WTC11 (cell line): Measurements from ENCODE around the gene CD8A. TPM values are rescaled to one million over a fixed set of nuclear protein-coding genes. Genes with fewer than 3 reads are reported as not detected.

ENCODE experiments used
- ATAC-seq: fragments of 200-7000 bp; cut with Tn5 transposase; 2 replicates; pipeline ENCODE4 v1.10.0; 2021; ENCODE audit warnings: mild to moderate bottlenecking, moderate library complexity
- CTCF ChIA-PET: fragments of 300-600 bp; sonication (Branson Sonifier 250); formaldehyde crosslinking; loops from one replicate; lab custom pipeline; 2021; ENCODE audit warnings: antibody characterized with exemption; lab: Charles Lee
- POLR2A ChIA-PET: fragments of 350-600 bp; sonication (Branson Sonifier 250); formaldehyde crosslinking; loops from one replicate; lab custom pipeline; 2021; ENCODE audit warnings: antibody characterized with exemption; lab: Charles Lee
- DNase-seq: peaks from one replicate; pipeline ENCODE4 v3.0.0; 2021; ENCODE audit warnings: low spot score
- H3K27ac Mint-ChIP-seq: 2 replicates; pipeline ENCODE4 v1.8.0; 2021; ENCODE audit warnings: mixed read lengths
- H3K27me3 Mint-ChIP-seq: 2 replicates; pipeline ENCODE4 v1.8.0; 2021; ENCODE audit warnings: low read depth, mild to moderate bottlenecking, moderate library complexity, mixed read lengths
- H3K36me3 Mint-ChIP-seq: 2 replicates; pipeline ENCODE4 v1.8.0; 2021; ENCODE audit warnings: mixed read lengths
- H3K4me1 Mint-ChIP-seq: 2 replicates; pipeline ENCODE4 v1.8.0; 2022; ENCODE audit warnings: mixed read lengths
- H3K4me3 Mint-ChIP-seq: 2 replicates; pipeline ENCODE4 v1.8.0; 2021; ENCODE audit warnings: mild to moderate bottlenecking, moderate library complexity, mixed read lengths
- H3K9me3 Mint-ChIP-seq: 2 replicates; pipeline ENCODE4 v1.8.0; 2021; ENCODE audit warnings: mixed read lengths
- AR ChIP-seq: fragments of 250-450 bp; sonication (Bioruptor Pico); IDR thresholded peaks from 2 replicates; pipeline ENCODE4 v1.9.0; 2021; ENCODE audit warnings: mild to moderate bottlenecking
- ETV6 ChIP-seq: sonication (generic); formaldehyde crosslinking; IDR thresholded peaks from 2 replicates; pipeline ENCODE4 v1.8.1; 2022; ENCODE audit warnings: mild to moderate bottlenecking, missing genetic modification reagents
- FOXP4 ChIP-seq: sonication (generic); formaldehyde crosslinking; IDR thresholded peaks from 2 replicates; pipeline ENCODE4 v1.8.0; 2022; ENCODE audit warnings: mild to moderate bottlenecking, missing genetic modification reagents
- GRHL2 ChIP-seq: fragments of 250-450 bp; sonication (Bioruptor Pico); IDR thresholded peaks from 2 replicates; pipeline ENCODE4 v1.8.0; 2022; ENCODE audit warnings: mild to moderate bottlenecking, moderate library complexity; ENCODE audit not compliant: insufficient replicate concordance, severe bottlenecking
- JAZF1 ChIP-seq: fragments of 250-450 bp; sonication (Bioruptor Pico); IDR thresholded peaks from 2 replicates; pipeline ENCODE4 v1.9.0; 2021; ENCODE audit warnings: moderate library complexity, mild to moderate bottlenecking, inconsistent platforms
- MYBL2 ChIP-seq: sonication (generic); formaldehyde crosslinking; IDR thresholded peaks from 2 replicates; pipeline ENCODE4 v1.8.1; 2023; ENCODE audit warnings: mild to moderate bottlenecking, moderate library complexity, missing genetic modification reagents
- OVOL2 ChIP-seq: fragments of 250-450 bp; sonication (Bioruptor Pico); IDR thresholded peaks from 2 replicates; pipeline ENCODE4 v1.9.0; 2021; ENCODE audit warnings: mild to moderate bottlenecking, borderline replicate concordance
- RELA ChIP-seq: sonication (generic); formaldehyde crosslinking; IDR thresholded peaks from 2 replicates; pipeline ENCODE4 v1.8.1; 2022; ENCODE audit warnings: missing genetic modification reagents, mild to moderate bottlenecking, borderline replicate concordance
- TEAD4 ChIP-seq: sonication (generic); formaldehyde crosslinking; IDR thresholded peaks from 2 replicates; pipeline ENCODE4 v1.8.0; 2022; ENCODE audit warnings: mild to moderate bottlenecking, missing genetic modification reagents
- TP53 ChIP-seq: sonication (generic); formaldehyde crosslinking; IDR thresholded peaks from 2 replicates; pipeline ENCODE4 v1.8.1; 2023; ENCODE audit warnings: mild to moderate bottlenecking, missing genetic modification reagents
- USF2 ChIP-seq: sonication (generic); formaldehyde crosslinking; IDR thresholded peaks from 2 replicates; pipeline ENCODE4 v1.8.1; 2023; ENCODE audit warnings: mild to moderate bottlenecking, missing genetic modification reagents, moderate library complexity
- ZNF317 ChIP-seq: sonication (generic); formaldehyde crosslinking; IDR thresholded peaks from 2 replicates; pipeline ENCODE4 v1.8.1; 2023; ENCODE audit warnings: low read depth, mild to moderate bottlenecking, moderate library complexity, missing genetic modification reagents, borderline replicate concordance
- total RNA-seq: library from RNA; stranded (reverse); gene quantifications from 3 replicates; pipeline ENCODE4 v1.2.3, GENCODE V29; 2021
- TF ChIP-seq, protein P1 (sequence below): fragments of 250-450 bp; sonication (Bioruptor Pico); IDR thresholded peaks from 2 replicates; pipeline ENCODE4 v1.9.0; 2021; ENCODE audit warnings: mild to moderate bottlenecking, borderline replicate concordance
- TF ChIP-seq, protein P2 (sequence below): sonication (generic); formaldehyde crosslinking; IDR thresholded peaks from 2 replicates; pipeline ENCODE4 v1.8.0; 2022; ENCODE audit warnings: missing genetic modification reagents

CD8A gene
- total RNA-seq, 1 experiment from 2014 or later: 0.44 TPM

GRCh38 chr2:86821842-86822241, 31.1 kb upstream of the CD8A start:
- no peak overlapping the region for H3K27ac Mint-ChIP-seq
- POLR2A ChIA-PET: no interaction called here

GRCh38 chr2:86821306-86821705, 30.6 kb upstream of the CD8A start:
- Mint-ChIP-seq H3K27me3 (no peaks in the 10 kb centered on the region; the same call in 1 of the 2 replicates), H3K36me3 (peaks cover 8% of the 10 kb centered on the region), H3K9me3 (peaks cover 23% of the 10 kb centered on the region), H3K27ac (no peak overlapping the region), H3K4me3 (no peak overlapping the region), H3K4me1 (no peaks in the 10 kb centered on the region)
- ChIA-PET CTCF (no interaction called here), POLR2A (no interaction called here)
- ATAC-seq: peak; percentile 48; the same call in 1 of the 2 replicates
- TF ChIP-seq, protein P1, sequence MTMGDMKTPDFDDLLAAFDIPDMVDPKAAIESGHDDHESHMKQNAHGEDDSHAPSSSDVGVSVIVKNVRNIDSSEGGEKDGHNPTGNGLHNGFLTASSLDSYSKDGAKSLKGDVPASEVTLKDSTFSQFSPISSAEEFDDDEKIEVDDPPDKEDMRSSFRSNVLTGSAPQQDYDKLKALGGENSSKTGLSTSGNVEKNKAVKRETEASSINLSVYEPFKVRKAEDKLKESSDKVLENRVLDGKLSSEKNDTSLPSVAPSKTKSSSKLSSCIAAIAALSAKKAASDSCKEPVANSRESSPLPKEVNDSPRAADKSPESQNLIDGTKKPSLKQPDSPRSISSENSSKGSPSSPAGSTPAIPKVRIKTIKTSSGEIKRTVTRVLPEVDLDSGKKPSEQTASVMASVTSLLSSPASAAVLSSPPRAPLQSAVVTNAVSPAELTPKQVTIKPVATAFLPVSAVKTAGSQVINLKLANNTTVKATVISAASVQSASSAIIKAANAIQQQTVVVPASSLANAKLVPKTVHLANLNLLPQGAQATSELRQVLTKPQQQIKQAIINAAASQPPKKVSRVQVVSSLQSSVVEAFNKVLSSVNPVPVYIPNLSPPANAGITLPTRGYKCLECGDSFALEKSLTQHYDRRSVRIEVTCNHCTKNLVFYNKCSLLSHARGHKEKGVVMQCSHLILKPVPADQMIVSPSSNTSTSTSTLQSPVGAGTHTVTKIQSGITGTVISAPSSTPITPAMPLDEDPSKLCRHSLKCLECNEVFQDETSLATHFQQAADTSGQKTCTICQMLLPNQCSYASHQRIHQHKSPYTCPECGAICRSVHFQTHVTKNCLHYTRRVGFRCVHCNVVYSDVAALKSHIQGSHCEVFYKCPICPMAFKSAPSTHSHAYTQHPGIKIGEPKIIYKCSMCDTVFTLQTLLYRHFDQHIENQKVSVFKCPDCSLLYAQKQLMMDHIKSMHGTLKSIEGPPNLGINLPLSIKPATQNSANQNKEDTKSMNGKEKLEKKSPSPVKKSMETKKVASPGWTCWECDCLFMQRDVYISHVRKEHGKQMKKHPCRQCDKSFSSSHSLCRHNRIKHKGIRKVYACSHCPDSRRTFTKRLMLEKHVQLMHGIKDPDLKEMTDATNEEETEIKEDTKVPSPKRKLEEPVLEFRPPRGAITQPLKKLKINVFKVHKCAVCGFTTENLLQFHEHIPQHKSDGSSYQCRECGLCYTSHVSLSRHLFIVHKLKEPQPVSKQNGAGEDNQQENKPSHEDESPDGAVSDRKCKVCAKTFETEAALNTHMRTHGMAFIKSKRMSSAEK (CRISPR knock-in tag): no peak
- TF ChIP-seq MYBL2 (CRISPR knock-in tag) (no peak), TP53 (CRISPR knock-in tag) (no peak), ZNF317 (CRISPR knock-in tag) (no peak), OVOL2 (CRISPR knock-in tag) (no peak), USF2 (CRISPR knock-in tag) (no peak), FOXP4 (no peak), RELA (CRISPR knock-in tag) (no peak), TEAD4 (CRISPR knock-in tag) (no peak), JAZF1 (CRISPR knock-in tag) (no peak), GRHL2 (no peak), ETV6 (CRISPR knock-in tag) (no peak), AR (CRISPR knock-in tag) (no peak)
- TF ChIP-seq, protein P2, sequence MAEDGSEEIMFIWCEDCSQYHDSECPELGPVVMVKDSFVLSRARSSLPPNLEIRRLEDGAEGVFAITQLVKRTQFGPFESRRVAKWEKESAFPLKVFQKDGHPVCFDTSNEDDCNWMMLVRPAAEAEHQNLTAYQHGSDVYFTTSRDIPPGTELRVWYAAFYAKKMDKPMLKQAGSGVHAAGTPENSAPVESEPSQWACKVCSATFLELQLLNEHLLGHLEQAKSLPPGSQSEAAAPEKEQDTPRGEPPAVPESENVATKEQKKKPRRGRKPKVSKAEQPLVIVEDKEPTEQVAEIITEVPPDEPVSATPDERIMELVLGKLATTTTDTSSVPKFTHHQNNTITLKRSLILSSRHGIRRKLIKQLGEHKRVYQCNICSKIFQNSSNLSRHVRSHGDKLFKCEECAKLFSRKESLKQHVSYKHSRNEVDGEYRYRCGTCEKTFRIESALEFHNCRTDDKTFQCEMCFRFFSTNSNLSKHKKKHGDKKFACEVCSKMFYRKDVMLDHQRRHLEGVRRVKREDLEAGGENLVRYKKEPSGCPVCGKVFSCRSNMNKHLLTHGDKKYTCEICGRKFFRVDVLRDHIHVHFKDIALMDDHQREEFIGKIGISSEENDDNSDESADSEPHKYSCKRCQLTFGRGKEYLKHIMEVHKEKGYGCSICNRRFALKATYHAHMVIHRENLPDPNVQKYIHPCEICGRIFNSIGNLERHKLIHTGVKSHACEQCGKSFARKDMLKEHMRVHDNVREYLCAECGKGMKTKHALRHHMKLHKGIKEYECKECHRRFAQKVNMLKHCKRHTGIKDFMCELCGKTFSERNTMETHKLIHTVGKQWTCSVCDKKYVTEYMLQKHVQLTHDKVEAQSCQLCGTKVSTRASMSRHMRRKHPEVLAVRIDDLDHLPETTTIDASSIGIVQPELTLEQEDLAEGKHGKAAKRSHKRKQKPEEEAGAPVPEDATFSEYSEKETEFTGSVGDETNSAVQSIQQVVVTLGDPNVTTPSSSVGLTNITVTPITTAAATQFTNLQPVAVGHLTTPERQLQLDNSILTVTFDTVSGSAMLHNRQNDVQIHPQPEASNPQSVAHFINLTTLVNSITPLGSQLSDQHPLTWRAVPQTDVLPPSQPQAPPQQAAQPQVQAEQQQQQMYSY (CRISPR knock-in tag): no peak
- DNase-seq: no peak

More at GRCh38 chr2:86821842-86822241, 31.1 kb upstream of the CD8A start:
- Mint-ChIP-seq H3K4me1 (no peaks in the 10 kb centered on the region), H3K4me3 (no peak overlapping the region), H3K36me3 (peaks cover 8% of the 10 kb centered on the region), H3K9me3 (peaks cover 23% of the 10 kb centered on the region), H3K27me3 (no peaks in the 10 kb centered on the region; the same call in 1 of the 2 replicates)
- DNase-seq (no peak), ATAC-seq (no peak)
- TF ChIP-seq GRHL2 (no peak), OVOL2 (CRISPR knock-in tag) (no peak)
- CTCF ChIA-PET: no interaction called here
